GM19025 (cell line): ENCODE measurements around the gene OR5F1.

Experiments used
- ATAC-seq: cut with Tn5 transposase; IDR thresholded peaks from one replicate; pipeline ENCODE4 v1.9.1; 2021; ENCODE audit warnings: mild to moderate bottlenecking, low read depth, moderate library complexity; ENCODE audit not compliant: unreplicated experiment

Gene OR5F1

DNA sequence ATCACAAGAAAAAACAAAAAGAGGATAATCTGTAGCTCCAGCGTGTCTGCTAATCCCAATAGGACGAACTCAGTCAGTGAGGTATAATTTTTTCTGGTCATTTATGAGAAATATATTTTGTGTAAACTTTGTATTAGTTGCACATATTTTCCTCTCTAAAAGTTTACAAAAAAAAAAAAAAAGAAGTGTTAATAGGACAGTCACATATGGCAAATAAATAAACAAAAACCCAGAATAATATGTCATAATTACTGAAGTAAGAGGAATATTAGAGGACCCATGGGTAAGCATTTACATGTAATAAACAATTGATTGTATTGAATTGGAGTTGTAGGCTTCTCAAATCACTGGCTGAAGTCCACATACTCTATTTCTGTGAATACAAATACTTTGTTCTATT lies at the start of gene OR5F1:
TSS of gene OR5F1 (minus strand) at position 101 of the 400 bp plus-strand sequence. CDS start at position 101, 0 bp downstream.
- ATAC-seq, result no peak

GRCh38 chr11:56027354-56027753 lies 32.9 kb upstream of the OR5F1 start, which contains the start of gene OR5AS1:
Gene OR5AS1 (plus strand): TSS chr11:56027654. CDS start chr11:56030419, 2,765 bp downstream.
- ATAC-seq, result no peak

DNA sequence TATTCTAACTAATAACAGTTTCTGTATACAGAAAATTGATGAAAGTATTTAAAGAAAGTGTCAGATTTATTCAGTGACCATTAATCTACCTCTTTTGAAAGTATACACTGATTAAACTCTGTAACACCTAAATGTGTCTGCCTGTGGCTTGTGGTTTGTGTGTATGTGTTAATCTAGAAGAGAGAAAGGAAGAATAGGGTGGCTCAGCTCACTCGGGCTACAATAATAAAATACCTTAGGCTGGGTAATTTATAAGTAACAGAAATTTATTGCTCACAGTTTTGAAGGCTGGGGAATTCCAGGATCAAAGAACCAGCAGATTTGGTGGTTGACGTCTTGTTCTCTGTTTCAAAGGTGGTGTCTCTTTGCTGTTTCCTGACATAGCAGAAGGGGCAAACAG lies 19.4 kb upstream of the OR5F1 start:
- ATAC-seq, result no peak

GRCh38 chr11:56010716-56011115 lies 16.3 kb upstream of the OR5F1 start:
- no peak for ATAC-seq

- ATAC-seq, result no peak
Observed at GRCh38 chr11:55970935-55971334, 23.5 kb downstream of the OR5F1 start.

DNA sequence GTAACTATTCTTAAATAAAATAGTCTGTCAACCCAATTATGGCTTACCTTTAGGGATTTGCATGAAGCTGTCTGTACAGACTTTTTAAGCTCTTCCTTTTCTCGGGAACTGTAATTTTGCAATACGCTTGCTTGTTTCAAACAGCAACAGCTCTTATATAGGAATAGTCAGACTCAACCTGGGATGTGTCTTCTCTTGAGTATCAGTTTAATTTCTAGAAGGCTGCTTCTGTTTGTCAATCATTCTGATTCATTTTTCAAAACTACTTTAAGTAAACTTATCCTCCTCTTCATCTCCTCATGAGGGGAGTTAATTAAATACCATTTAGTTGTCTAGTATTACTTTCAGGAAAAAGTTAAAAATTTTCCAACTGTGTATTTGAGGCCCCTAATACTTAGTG lies 24.6 kb downstream of the OR5F1 start, which contains the start of gene OR10AG1:
TSS of gene OR10AG1 (minus strand) at position 101 of the 400 bp plus-strand sequence. CDS start at position 63, 38 bp downstream.
- no peak for ATAC-seq

DNA sequence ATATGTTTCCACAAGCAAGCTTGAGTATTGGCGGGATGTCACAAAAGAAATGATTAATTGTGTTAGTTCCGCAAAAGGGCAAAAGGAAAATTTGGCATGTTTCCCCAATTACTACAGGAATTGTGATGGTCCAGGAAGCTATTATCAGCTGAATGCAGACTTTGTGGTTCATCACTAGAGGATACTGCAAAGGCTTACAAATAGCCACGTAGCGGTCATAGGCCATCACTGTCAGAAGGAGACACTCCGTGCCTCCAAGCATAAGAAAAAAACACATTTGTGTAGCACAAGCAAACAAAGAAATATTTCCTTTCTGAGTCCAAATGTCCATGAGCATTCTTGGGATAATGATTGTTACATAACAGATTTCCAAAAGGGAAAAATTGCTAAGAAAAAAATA lies 26.5 kb downstream of the OR5F1 start:
- ATAC-seq, result no peak

DNA sequence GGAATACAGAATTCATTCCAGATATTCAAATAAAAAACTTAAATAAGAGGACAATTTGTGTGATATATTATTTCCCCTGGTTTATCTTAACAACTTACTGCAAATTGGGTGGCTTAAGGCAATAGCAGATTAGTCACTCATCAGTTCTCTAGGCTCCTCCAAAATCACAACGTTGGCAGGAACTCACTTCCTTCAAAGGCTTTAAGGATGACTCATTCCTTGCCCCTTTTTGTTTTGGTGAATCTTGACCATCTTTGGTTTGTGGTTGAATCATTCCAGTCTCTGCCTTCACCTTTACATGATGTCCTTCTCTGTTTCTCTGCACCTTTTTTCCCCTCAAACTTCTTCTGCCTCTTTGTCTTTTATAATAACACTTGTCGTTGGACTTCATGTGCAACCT lies 28.0 kb downstream of the OR5F1 start:
- no peak for ATAC-seq

GRCh38 chr11:55956521-55956920 lies 37.9 kb downstream of the OR5F1 start:
- no peak for ATAC-seq

DNA sequence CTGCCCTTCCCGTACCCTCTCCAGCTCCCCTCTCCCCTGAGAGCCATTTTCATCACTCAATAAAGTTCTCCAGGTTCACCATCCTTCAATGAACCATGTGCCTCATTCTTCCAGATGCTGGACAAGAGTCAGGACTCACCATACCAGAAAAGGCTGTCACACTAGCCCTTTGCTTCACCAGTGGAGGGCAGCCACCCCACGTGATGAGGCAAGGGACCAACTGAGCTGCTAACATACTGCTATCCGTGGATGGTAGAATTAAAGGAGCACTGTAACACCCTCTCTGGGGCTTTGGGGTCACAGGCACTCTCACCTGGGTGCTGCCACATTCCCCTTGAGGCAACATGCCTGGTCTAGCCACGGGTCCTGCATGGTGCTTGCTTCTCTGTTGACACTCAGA lies 45.1 kb downstream of the OR5F1 start:
- no peak for ATAC-seq
